Thyroid gland (tissue), 4 donors: ENCODE measurements around the gene SMURF2. TPM values are rescaled to one million over a fixed set of nuclear protein-coding genes. Genes with fewer than 3 reads are reported as not detected.

Experiments
- DNase-seq, 2 donors: peaks; one replicate each; pipeline ENCODE4 v3.0.0-alpha.2; 2019
- H3K27ac ChIP-seq, 3 donors: fragments of 200-600 bp; sonication (generic); 1 replicate in 2 of 3; 2 replicates in 1 of 3; pipeline ENCODE4 v1.5.1; 2016 to 2019; ENCODE audit warnings: mild to moderate bottlenecking in 1 of 3, moderate library complexity in 1 of 3
- H3K27me3 ChIP-seq: fragments of 200-600 bp; sonication (generic); one replicate; pipeline ENCODE4 v1.5.1; 2019
- H3K36me3 ChIP-seq, 2 donors: fragments of 200-600 bp; sonication (generic); one replicate each; pipeline ENCODE4 v1.5.1; 2016 to 2019
- H3K4me1 ChIP-seq, 2 donors: fragments of 200-600 bp; sonication (generic); one replicate each; pipeline ENCODE4 v1.5.1; 2017 to 2019
- H3K4me3 ChIP-seq, 3 donors: fragments of 200-600 bp; sonication (generic); replicated peaks in 1 of 3; 1 replicate in 2 of 3; 2 replicates in 1 of 3; pipeline ENCODE4 v1.5.1; 2016; ENCODE audit warnings: mild to moderate bottlenecking in 1 of 3
- H3K9me3 ChIP-seq: fragments of 200-600 bp; sonication (generic); one replicate; pipeline ENCODE4 v1.5.1; 2017
- CTCF ChIP-seq, 6 experiments: fragments of 200-600 bp in 3 of 6; fragments of 450-650 bp in 3 of 6; sonication (generic) in 3 of 6; IDR thresholded peaks; one replicate each; pipeline ENCODE4 v1.5.1; 2016 to 2019; ENCODE audit warnings: antibody characterized with exemption in 6 of 6, mild to moderate bottlenecking in 2 of 6, inconsistent platforms in 1 of 6, moderate library complexity in 1 of 6
- POLR2A ChIP-seq, 2 donors: fragments of 450-650 bp; IDR thresholded peaks; one replicate each; pipeline ENCODE4 v1.6.1; 2017; ENCODE audit warnings: antibody characterized with exemption in 2 of 2, mild to moderate bottlenecking in 2 of 2, moderate library complexity in 1 of 2
- WGBS, 2 donors: methylation state at CpG; one replicate each; pipeline ENCODE4 v1.1.5; 2017; 5-methylcytosine and 5-hydroxymethylcytosine counted together
- intact Hi-C: fragments of 100-400 bp; cut with DNase I; formaldehyde crosslinking; loops from one replicate; pipeline ENCODE4 v1.15.1; 2023
- total RNA-seq, 4 donors: library from RNA; depleted of rRNA; stranded (reverse); fragments of >200 nt; gene quantifications; one replicate each; pipeline ENCODE4 v1.2.3, GENCODE V29; 2016

Gene SMURF2
- total RNA-seq, 4 donors from 2014 or later = 26.3 to 39.0 (median 29.6) TPM

- Histone ChIP-seq H3K27me3 (no peaks in the 10 kb centered on the region), H3K4me1 (peaks cover 3 to 14% of the 10 kb centered on the region in 2 donors), H3K9me3 (no peaks in the 10 kb centered on the region), H3K36me3 (no peaks in the 10 kb centered on the region), H3K27ac (no peak overlapping the region), H3K4me3 (no peak overlapping the region)
- TF ChIP-seq CTCF (IDR thresholded peaks at IDR 0.05) (no peak), POLR2A (IDR thresholded peaks at IDR 0.05) (no peak)
- intact Hi-C loops = no loop called here
- no peak for DNase-seq
- 95 to 98% methylated on average over 1 of the region's 1 CpG for WGBS, 2 donors
Observed at GRCh38 chr17:64634218-64634617, 27.9 kb downstream of the SMURF2 start.

- WGBS, 2 donors = 84 to 86% methylated on average over 2 of the region's 2 CpGs
- no peak overlapping the region for H3K27ac ChIP-seq
- no peak overlapping the region for H3K4me3 ChIP-seq
- intact Hi-C loops = no loop called here
- TF ChIP-seq CTCF (IDR thresholded peaks at IDR 0.05) (no peak), POLR2A (IDR thresholded peaks at IDR 0.05) (no peak)
- no peaks in the 10 kb centered on the region for H3K9me3 ChIP-seq
- no peaks in the 10 kb centered on the region for H3K27me3 ChIP-seq
- no peak for DNase-seq
- peaks cover 3 to 14% of the 10 kb centered on the region in 2 donors for H3K4me1 ChIP-seq
- H3K36me3 ChIP-seq = no peaks in the 10 kb centered on the region
Observed at GRCh38 chr17:64632606-64633005, 29.5 kb downstream of the SMURF2 start.

- intact Hi-C loops = no loop called here
- Histone ChIP-seq H3K27me3 (no peaks in the 10 kb centered on the region), H3K4me3 (no peak overlapping the region), H3K27ac (no peak overlapping the region), H3K4me1 (peaks cover 3 to 14% of the 10 kb centered on the region in 2 donors), H3K9me3 (no peaks in the 10 kb centered on the region), H3K36me3 (no peaks in the 10 kb centered on the region)
- TF ChIP-seq POLR2A (IDR thresholded peaks at IDR 0.05) = no peak
- no peak for TF ChIP-seq CTCF (IDR thresholded peaks at IDR 0.05)
- DNase-seq = no peak
- 73 to 85% methylated on average over 3 of the region's 3 CpGs for WGBS, 2 donors
Observed at GRCh38 chr17:64632194-64632593, 29.9 kb downstream of the SMURF2 start.

GRCh38 chr17:64630309-64631223 lies 31.5 kb downstream of the SMURF2 start:
- WGBS, 2 donors = 95 to 97% methylated on average over 6 of the region's 6 CpGs
- TF ChIP-seq POLR2A (IDR thresholded peaks at IDR 0.05) (no peak), CTCF (IDR thresholded peaks at IDR 0.05) (no peak)
- H3K4me1 ChIP-seq = peaks cover 8 to 18% of the 10 kb centered on the region in 2 donors
- no peak overlapping the region for H3K4me3 ChIP-seq
- H3K27ac ChIP-seq = no peak overlapping the region
- intact Hi-C loops = no loop called here
- no peaks in the 10 kb centered on the region for H3K27me3 ChIP-seq
- H3K9me3 ChIP-seq = no peaks in the 10 kb centered on the region
- no peak for DNase-seq
- no peaks in the 10 kb centered on the region for H3K36me3 ChIP-seq

GRCh38 chr17:64628641-64629040 lies 33.5 kb downstream of the SMURF2 start:
- H3K36me3 ChIP-seq = no peaks in the 10 kb centered on the region
- TF ChIP-seq CTCF (IDR thresholded peaks at IDR 0.05) (no peak), POLR2A (IDR thresholded peaks at IDR 0.05) (no peak)
- WGBS, 2 donors = 96 to 100% methylated on average over 1 of the region's 1 CpG
- intact Hi-C loops = no loop called here
- no peak for DNase-seq
- no peaks in the 10 kb centered on the region for H3K9me3 ChIP-seq
- H3K4me1 ChIP-seq = peaks cover 8 to 18% of the 10 kb centered on the region in 2 donors
- no peak overlapping the region for H3K4me3 ChIP-seq
- H3K27me3 ChIP-seq = no peaks in the 10 kb centered on the region
- no peak overlapping the region for H3K27ac ChIP-seq
